H9 (cell line): ENCODE results near the gene SAP30L. TPM values are rescaled to one million over a fixed set of nuclear protein-coding genes. Genes with fewer than 3 reads are reported as not detected.

Experiments used
- DNase-seq: peaks from one replicate; pipeline ENCODE4 v3.0.0-alpha.2; 2017
- H2AFZ ChIP-seq: one replicate; pipeline ENCODE4 v1.6.1; 2013; ENCODE audit warnings: mild to moderate bottlenecking, low read length, control low read depth, moderate library complexity
- H2AK5ac ChIP-seq: 2 replicates; pipeline ENCODE4 v1.6.1; 2013; ENCODE audit warnings: low read length, control low read depth, mixed read lengths; ENCODE audit not compliant: insufficient read length
- H2BK120ac ChIP-seq: one replicate; pipeline ENCODE4 v1.6.1; 2013; ENCODE audit warnings: low read depth, mild to moderate bottlenecking, low read length, control low read depth, inconsistent platforms; ENCODE audit not compliant: poor library complexity, severe bottlenecking
- H2BK12ac ChIP-seq: 2 replicates; pipeline ENCODE4 v1.6.1; 2013; ENCODE audit warnings: low read length, control low read depth, mixed read lengths, low read depth; ENCODE audit not compliant: insufficient read length
- H2BK15ac ChIP-seq: 2 replicates; pipeline ENCODE4 v1.6.1; 2013; ENCODE audit warnings: low read depth, low read length, control low read depth
- H2BK20ac ChIP-seq: one replicate; pipeline ENCODE4 v1.6.1; 2013; ENCODE audit warnings: low read depth, mild to moderate bottlenecking, low read length, control low read depth, inconsistent platforms; ENCODE audit not compliant: poor library complexity, severe bottlenecking
- H2BK5ac ChIP-seq: 2 replicates; pipeline ENCODE4 v1.6.1; 2013; ENCODE audit warnings: low read length, control low read depth, mixed read lengths; ENCODE audit not compliant: insufficient read length
- H3K14ac ChIP-seq: 2 replicates; pipeline ENCODE4 v1.6.1; 2013; ENCODE audit warnings: low read length, control low read depth; ENCODE audit not compliant: insufficient read depth
- H3K18ac ChIP-seq: 2 replicates; pipeline ENCODE4 v1.6.1; 2013; ENCODE audit warnings: low read depth, mild to moderate bottlenecking, mixed read lengths, low read length, control low read depth; ENCODE audit not compliant: insufficient read length
- H3K23ac ChIP-seq: 2 replicates; pipeline ENCODE4 v1.6.1; 2013; ENCODE audit warnings: low read length, control low read depth, mixed read lengths, low read depth; ENCODE audit not compliant: insufficient read length
- H3K23me2 ChIP-seq: 2 replicates; pipeline ENCODE4 v1.6.1; 2013; ENCODE audit warnings: low read depth, mild to moderate bottlenecking, mixed read lengths, low read length, control low read depth; ENCODE audit not compliant: insufficient read length, poor library complexity, severe bottlenecking
- H3K27ac ChIP-seq: 2 replicates; pipeline ENCODE4 v1.5.1; 2013; ENCODE audit warnings: low read length, control low read depth, mixed read lengths, low read depth; ENCODE audit not compliant: insufficient read length
- H3K27me3 ChIP-seq: 2 replicates; pipeline ENCODE4 v1.6.1; 2013; ENCODE audit warnings: low read length, control low read depth, inconsistent platforms; ENCODE audit not compliant: insufficient read depth
- H3K4ac ChIP-seq: 2 replicates; pipeline ENCODE4 v1.6.1; 2013; ENCODE audit warnings: low read depth, mild to moderate bottlenecking, control low read depth, inconsistent platforms, low read length, moderate library complexity
- H3K4me1 ChIP-seq: 2 replicates; pipeline ENCODE4 v1.6.1; 2013; ENCODE audit warnings: low read length, control low read depth, inconsistent platforms; ENCODE audit not compliant: insufficient read depth
- H3K4me2 ChIP-seq: 2 replicates; pipeline ENCODE4 v1.6.1; 2013; ENCODE audit warnings: low read length, control low read depth, mixed read lengths; ENCODE audit not compliant: insufficient read length, insufficient read depth
- H3K56ac ChIP-seq: 2 replicates; pipeline ENCODE4 v1.6.1; 2013; ENCODE audit warnings: low read depth, mild to moderate bottlenecking, mixed read lengths, low read length, control low read depth; ENCODE audit not compliant: insufficient read length
- H3K79me1 ChIP-seq: 2 replicates; pipeline ENCODE4 v1.6.1; 2013; ENCODE audit warnings: low read depth, mild to moderate bottlenecking, moderate library complexity, low read length, control low read depth, inconsistent platforms; ENCODE audit not compliant: insufficient read depth, poor library complexity, severe bottlenecking
- H3K79me2 ChIP-seq: 2 replicates; pipeline ENCODE4 v1.6.1; 2013; ENCODE audit warnings: low read length, control low read depth, inconsistent platforms; ENCODE audit not compliant: insufficient read depth
- H3K9ac ChIP-seq: 2 replicates; pipeline ENCODE4 v1.6.1; 2013; ENCODE audit warnings: low read length, control low read depth, mixed read lengths; ENCODE audit not compliant: insufficient read length; ENCODE audit errors: extremely low read depth
- H3K9me3 ChIP-seq: one replicate; pipeline ENCODE4 v1.6.1; 2013; ENCODE audit warnings: low read depth, low read length, inconsistent platforms; ENCODE audit not compliant: control insufficient read depth
- H3T11ph ChIP-seq: one replicate; pipeline ENCODE4 v1.6.1; 2013; ENCODE audit warnings: mild to moderate bottlenecking, low read length, control low read depth, inconsistent platforms
- H4K20me1 ChIP-seq: one replicate; pipeline ENCODE4 v1.6.1; 2013; ENCODE audit not compliant: control insufficient read depth, insufficient read length, insufficient read depth
- H4K5ac ChIP-seq: 2 replicates; pipeline ENCODE4 v1.6.1; 2013; ENCODE audit warnings: low read depth, mild to moderate bottlenecking, mixed read lengths, low read length, control low read depth; ENCODE audit not compliant: insufficient read length
- H4K8ac ChIP-seq: replicated peaks from 2 replicates; pipeline ENCODE4 v1.6.1; 2013; ENCODE audit warnings: low read length, control low read depth, mixed read lengths, low read depth; ENCODE audit not compliant: insufficient read length
- H4K91ac ChIP-seq: 2 replicates; pipeline ENCODE4 v1.6.1; 2013; ENCODE audit warnings: low read depth, mild to moderate bottlenecking, moderate library complexity, mixed read lengths, low read length, control low read depth; ENCODE audit not compliant: insufficient read length
- H3K27ac Mint-ChIP-seq, 3 experiments: 2 replicates in 2 of 3; 3 replicates in 1 of 3; pipeline ENCODE4 v1.8.0; 2020 to 2021; ENCODE audit warnings: mixed read lengths in 3 of 3, mild to moderate bottlenecking in 1 of 3, moderate library complexity in 1 of 3
- H3K27me3 Mint-ChIP-seq: 2 replicates; pipeline ENCODE4 v1.8.0; 2021; ENCODE audit warnings: low read depth, mild to moderate bottlenecking, moderate library complexity, mixed read lengths
- H3K36me3 Mint-ChIP-seq, 3 experiments: 2 replicates in 2 of 3; 3 replicates in 1 of 3; pipeline ENCODE4 v1.8.0; 2020 to 2021; ENCODE audit warnings: low read depth in 3 of 3, mixed read lengths in 3 of 3; ENCODE audit not compliant: insufficient read depth in 1 of 3
- H3K4me1 Mint-ChIP-seq, 2 experiments: 2 replicates each; pipeline ENCODE4 v1.8.0; 2020; ENCODE audit warnings: mixed read lengths in 2 of 2
- H3K4me3 Mint-ChIP-seq, 2 experiments: 2 replicates in 1 of 2; 3 replicates in 1 of 2; pipeline ENCODE4 v1.8.0; 2020 to 2021; ENCODE audit warnings: mild to moderate bottlenecking in 2 of 2, mixed read lengths in 2 of 2, moderate library complexity in 1 of 2
- H3K9me3 Mint-ChIP-seq, 2 experiments: 2 replicates in 1 of 2; 3 replicates in 1 of 2; pipeline ENCODE4 v1.8.0; 2020; ENCODE audit warnings: mild to moderate bottlenecking in 2 of 2, mixed read lengths in 2 of 2, moderate library complexity in 1 of 2
- WGBS: extraction: QIAGEN DNeasy Blood & Tissue Kit; methylation state at CpG from one replicate; pipeline ENCODE4 v1.1.7; 2013; ENCODE audit warnings: missing lambda C conversion rate, low lambda C conversion rate, mixed read lengths; ENCODE audit not compliant: insufficient read length; ENCODE audit errors: extremely low coverage; 5-methylcytosine and 5-hydroxymethylcytosine counted together
- total RNA-seq: library from RNA; stranded (reverse); gene quantifications from 2 replicates; pipeline ENCODE4 v1.2.1, GENCODE V29; 2021
- TF ChIP-seq, protein P1 (sequence below): fragments of 200-600 bp; sonication (generic); conservative IDR thresholded peaks from 3 replicates; pipeline ENCODE4 v1.8.0; 2021; ENCODE audit warnings: antibody characterized with exemption, mild to moderate bottlenecking

Gene SAP30L
- total RNA-seq, 1 experiment from 2014 or later, result 25.0 TPM

DNA sequence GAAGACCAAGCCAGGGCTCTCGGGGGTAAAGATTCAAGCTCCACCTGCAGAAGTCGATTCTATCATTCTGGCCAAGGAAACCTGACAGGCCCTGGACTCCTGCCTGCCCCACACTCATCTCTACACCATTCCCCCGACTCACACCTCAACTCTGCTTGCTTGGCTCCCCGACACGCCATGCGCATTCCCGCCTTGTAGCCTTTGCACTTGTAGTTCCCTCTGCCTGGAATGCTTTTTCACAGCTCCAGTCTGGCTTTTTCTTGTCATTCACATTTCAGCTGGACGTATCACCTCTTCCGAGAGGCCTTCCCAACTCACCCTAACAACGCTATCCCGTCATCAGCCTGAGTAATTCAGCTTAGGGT, 60.9 kb downstream of the SAP30L start:
- Histone ChIP-seq H3T11ph (no peak overlapping the region), H3K23ac (no peak overlapping the region), H3K56ac (no peak overlapping the region), H2BK120ac (no peak overlapping the region), H4K91ac (no peak overlapping the region), H2BK12ac (no peak overlapping the region), H3K4me1 (peaks cover 2% of the 10 kb centered on the region; the same call in 1 of the 2 replicates), H3K14ac (no peak overlapping the region), H3K27ac (no peak overlapping the region), H4K20me1 (no peaks in the 10 kb centered on the region), H3K18ac (no peak overlapping the region), H3K23me2 (no peaks in the 10 kb centered on the region), H4K5ac (no peak overlapping the region), H3K79me2 (no peaks in the 10 kb centered on the region), H2AK5ac (no peak overlapping the region), H2BK5ac (no peak overlapping the region), H3K9ac (no peak overlapping the region), H3K79me1 (no peaks in the 10 kb centered on the region), H2BK20ac (no peak overlapping the region), H3K27me3 (no peaks in the 10 kb centered on the region), H4K8ac (no peak overlapping the region), H3K4ac (no peak overlapping the region), H3K4me2 (no peak overlapping the region), H3K9me3 (no peaks in the 10 kb centered on the region), H2BK15ac (no peak overlapping the region), H2AFZ (no peak overlapping the region)
- no CpG with 5 or more reads among the region's 11 CpGs for WGBS
- Mint-ChIP-seq H3K27ac (no peak overlapping the region), H3K9me3 (no peaks in the 10 kb centered on the region), H3K36me3 (no peaks in the 10 kb centered on the region), H3K4me3 (no peak overlapping the region), H3K27me3 (peaks cover 18% of the 10 kb centered on the region), H3K4me1 (peaks cover 13 to 17% of the 10 kb centered on the region in 2 experiments)
- TF ChIP-seq, protein P1, sequence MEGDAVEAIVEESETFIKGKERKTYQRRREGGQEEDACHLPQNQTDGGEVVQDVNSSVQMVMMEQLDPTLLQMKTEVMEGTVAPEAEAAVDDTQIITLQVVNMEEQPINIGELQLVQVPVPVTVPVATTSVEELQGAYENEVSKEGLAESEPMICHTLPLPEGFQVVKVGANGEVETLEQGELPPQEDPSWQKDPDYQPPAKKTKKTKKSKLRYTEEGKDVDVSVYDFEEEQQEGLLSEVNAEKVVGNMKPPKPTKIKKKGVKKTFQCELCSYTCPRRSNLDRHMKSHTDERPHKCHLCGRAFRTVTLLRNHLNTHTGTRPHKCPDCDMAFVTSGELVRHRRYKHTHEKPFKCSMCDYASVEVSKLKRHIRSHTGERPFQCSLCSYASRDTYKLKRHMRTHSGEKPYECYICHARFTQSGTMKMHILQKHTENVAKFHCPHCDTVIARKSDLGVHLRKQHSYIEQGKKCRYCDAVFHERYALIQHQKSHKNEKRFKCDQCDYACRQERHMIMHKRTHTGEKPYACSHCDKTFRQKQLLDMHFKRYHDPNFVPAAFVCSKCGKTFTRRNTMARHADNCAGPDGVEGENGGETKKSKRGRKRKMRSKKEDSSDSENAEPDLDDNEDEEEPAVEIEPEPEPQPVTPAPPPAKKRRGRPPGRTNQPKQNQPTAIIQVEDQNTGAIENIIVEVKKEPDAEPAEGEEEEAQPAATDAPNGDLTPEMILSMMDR, result no peak
- no peak for DNase-seq
